ENCODE data around the gene SWT1.

DNA sequence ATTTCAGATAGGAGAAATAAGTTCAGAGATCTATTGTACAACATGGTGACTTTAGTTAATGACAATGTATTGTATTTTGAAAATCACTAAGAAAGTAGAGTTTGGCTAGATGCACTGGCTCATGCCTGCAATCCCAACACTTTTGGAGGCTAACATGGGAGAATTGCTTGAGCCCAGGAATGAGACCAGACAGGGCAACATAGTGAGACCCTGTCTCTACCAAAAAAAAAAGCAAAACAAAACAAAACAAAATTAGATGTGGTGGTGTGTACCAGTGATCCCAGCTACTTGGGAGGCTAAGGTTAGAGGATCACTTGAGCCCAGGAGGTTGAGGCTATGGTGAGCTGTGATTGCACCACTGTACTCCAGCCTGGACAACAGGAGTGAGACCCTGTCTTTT, 132.9 kb downstream of the SWT1 start:
- TF ChIP-seq RAD21 (IDR thresholded peaks at IDR 0.05; ENCODE audit: low read length), result no peak
- TF ChIP-seq, protein P1, sequence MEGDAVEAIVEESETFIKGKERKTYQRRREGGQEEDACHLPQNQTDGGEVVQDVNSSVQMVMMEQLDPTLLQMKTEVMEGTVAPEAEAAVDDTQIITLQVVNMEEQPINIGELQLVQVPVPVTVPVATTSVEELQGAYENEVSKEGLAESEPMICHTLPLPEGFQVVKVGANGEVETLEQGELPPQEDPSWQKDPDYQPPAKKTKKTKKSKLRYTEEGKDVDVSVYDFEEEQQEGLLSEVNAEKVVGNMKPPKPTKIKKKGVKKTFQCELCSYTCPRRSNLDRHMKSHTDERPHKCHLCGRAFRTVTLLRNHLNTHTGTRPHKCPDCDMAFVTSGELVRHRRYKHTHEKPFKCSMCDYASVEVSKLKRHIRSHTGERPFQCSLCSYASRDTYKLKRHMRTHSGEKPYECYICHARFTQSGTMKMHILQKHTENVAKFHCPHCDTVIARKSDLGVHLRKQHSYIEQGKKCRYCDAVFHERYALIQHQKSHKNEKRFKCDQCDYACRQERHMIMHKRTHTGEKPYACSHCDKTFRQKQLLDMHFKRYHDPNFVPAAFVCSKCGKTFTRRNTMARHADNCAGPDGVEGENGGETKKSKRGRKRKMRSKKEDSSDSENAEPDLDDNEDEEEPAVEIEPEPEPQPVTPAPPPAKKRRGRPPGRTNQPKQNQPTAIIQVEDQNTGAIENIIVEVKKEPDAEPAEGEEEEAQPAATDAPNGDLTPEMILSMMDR (IDR thresholded peaks at IDR 0.05), result no peak
